PC-3 (cell line): ENCODE data around the gene TLCD2. TPM values are rescaled to one million over a fixed set of nuclear protein-coding genes. Genes with fewer than 3 reads are reported as not detected.
"Not testable (repeated sequence)": the region's sequence is repeated elsewhere in the genome, so short reads cannot be mapped to it uniquely, and the experiment has no call there.

Source experiments
- ATAC-seq: fragments of 200-7000 bp; cut with Tn5 transposase; 2 replicates; pipeline ENCODE4 v1.9.1; 2020; ENCODE audit warnings: mild to moderate bottlenecking, moderate library complexity
- BruUV-seq: library from RNA; stranded (reverse); fragments of 400-500 nt; replicated peaks from 2 replicates; lab custom pipeline; 2021; lab: Mats Ljungman, UMichigan
- CTCF ChIA-PET: fragments of 300-600 bp; sonication (Branson Sonifier 250); formaldehyde crosslinking; loops from one replicate; lab custom pipeline; 2022; ENCODE audit warnings: antibody characterized with exemption; lab: Charles Lee
- POLR2A ChIA-PET: fragments of 300-600 bp; sonication (Branson Sonifier 250); formaldehyde crosslinking; loops from one replicate; lab custom pipeline; 2022; ENCODE audit warnings: antibody characterized with exemption; ENCODE audit not compliant: unreplicated experiment; lab: Charles Lee
- DNase-seq: peaks from one replicate; pipeline ENCODE4 v3.0.0-alpha.2; 2015
- H2AFZ ChIP-seq: fragments of 300-600 bp; sonication (generic); 2 replicates; pipeline ENCODE4 v1.6.0; 2016; ENCODE audit warnings: antibody characterized with exemption, low read length
- H3F3A ChIP-seq: fragments of 300-600 bp; sonication (generic); one replicate; pipeline ENCODE4 v1.6.0; 2017; ENCODE audit warnings: antibody characterized with exemption, low read length, control low read depth, mild to moderate bottlenecking; ENCODE audit not compliant: unreplicated experiment
- H3K27ac ChIP-seq: fragments of 300-600 bp; sonication (generic); 2 replicates; pipeline ENCODE4 v1.5.1; 2016; ENCODE audit warnings: mild to moderate bottlenecking, low read length
- H3K27me3 ChIP-seq: fragments of 300-600 bp; sonication (generic); 2 replicates; pipeline ENCODE4 v1.6.1; 2016; ENCODE audit warnings: low read length, mixed read lengths
- H3K36me3 ChIP-seq: fragments of 300-600 bp; sonication (generic); 2 replicates; pipeline ENCODE4 v1.6.1; 2016; ENCODE audit warnings: low read depth, mixed run types, low read length, mixed read lengths
- H3K4me1 ChIP-seq: fragments of 300-600 bp; sonication (generic); 2 replicates; pipeline ENCODE4 v1.5.1; 2016; ENCODE audit warnings: low read length; ENCODE audit not compliant: insufficient read depth
- H3K4me2 ChIP-seq: fragments of 300-600 bp; sonication (generic); 2 replicates; pipeline ENCODE4 v1.6.0; 2016; ENCODE audit warnings: low read length
- H3K4me3 ChIP-seq: fragments of 300-600 bp; sonication (generic); 2 replicates; pipeline ENCODE4 v1.5.1; 2016; ENCODE audit warnings: mild to moderate bottlenecking, low read length, mixed read lengths
- H3K79me2 ChIP-seq: fragments of 300-600 bp; sonication (generic); 2 replicates; pipeline ENCODE4 v1.6.1; 2017; ENCODE audit warnings: low read length, mixed read lengths
- H3K9ac ChIP-seq: fragments of 300-600 bp; sonication (generic); 2 replicates; pipeline ENCODE4 v1.6.0; 2016; ENCODE audit warnings: mild to moderate bottlenecking, low read length
- H3K9me2 ChIP-seq: fragments of 300-600 bp; sonication (generic); replicated peaks from 2 replicates; pipeline ENCODE4 v1.6.1; 2016; ENCODE audit warnings: mixed run types, low read length, mixed read lengths
- H3K9me3 ChIP-seq: fragments of 300-600 bp; sonication (generic); 2 replicates; pipeline ENCODE4 v1.6.1; 2016; ENCODE audit warnings: low read length, mixed read lengths
- H4K20me1 ChIP-seq: fragments of 300-600 bp; sonication (generic); 2 replicates; pipeline ENCODE4 v1.6.1; 2016; ENCODE audit warnings: low read length, mixed read lengths
- EZH2 ChIP-seq: fragments of 300-600 bp; sonication (generic); IDR thresholded peaks from one replicate; pipeline ENCODE4 v1.6.1; 2017; ENCODE audit warnings: antibody characterized with exemption, mild to moderate bottlenecking, low read length; ENCODE audit not compliant: unreplicated experiment
- EZH2phosphoT487 ChIP-seq: fragments of 300-600 bp; sonication (generic); IDR thresholded peaks from 2 replicates; pipeline ENCODE4 v1.6.1; 2018; ENCODE audit warnings: mild to moderate bottlenecking, antibody characterized with exemption, low read length, borderline replicate concordance
- intact Hi-C: fragments of 100-400 bp; cut with micrococcal nuclease; formaldehyde crosslinking; loops from 2 replicates; pipeline ENCODE4 v1.9.0; 2023
- total RNA-seq: library from RNA; depleted of rRNA; stranded (reverse); fragments of >200 nt; gene quantifications from 2 replicates; pipeline ENCODE4 v1.2.3, GENCODE V29; 2014
- TF ChIP-seq, protein P1 (sequence below): fragments of 300-600 bp; sonication (generic); conservative IDR thresholded peaks from 2 replicates; pipeline ENCODE4 v1.5.1; 2017; ENCODE audit warnings: antibody characterized with exemption, low read depth, mild to moderate bottlenecking, low read length

Gene TLCD2
- total RNA-seq, 1 experiment from 2014 or later, result 0.77 TPM

DNA sequence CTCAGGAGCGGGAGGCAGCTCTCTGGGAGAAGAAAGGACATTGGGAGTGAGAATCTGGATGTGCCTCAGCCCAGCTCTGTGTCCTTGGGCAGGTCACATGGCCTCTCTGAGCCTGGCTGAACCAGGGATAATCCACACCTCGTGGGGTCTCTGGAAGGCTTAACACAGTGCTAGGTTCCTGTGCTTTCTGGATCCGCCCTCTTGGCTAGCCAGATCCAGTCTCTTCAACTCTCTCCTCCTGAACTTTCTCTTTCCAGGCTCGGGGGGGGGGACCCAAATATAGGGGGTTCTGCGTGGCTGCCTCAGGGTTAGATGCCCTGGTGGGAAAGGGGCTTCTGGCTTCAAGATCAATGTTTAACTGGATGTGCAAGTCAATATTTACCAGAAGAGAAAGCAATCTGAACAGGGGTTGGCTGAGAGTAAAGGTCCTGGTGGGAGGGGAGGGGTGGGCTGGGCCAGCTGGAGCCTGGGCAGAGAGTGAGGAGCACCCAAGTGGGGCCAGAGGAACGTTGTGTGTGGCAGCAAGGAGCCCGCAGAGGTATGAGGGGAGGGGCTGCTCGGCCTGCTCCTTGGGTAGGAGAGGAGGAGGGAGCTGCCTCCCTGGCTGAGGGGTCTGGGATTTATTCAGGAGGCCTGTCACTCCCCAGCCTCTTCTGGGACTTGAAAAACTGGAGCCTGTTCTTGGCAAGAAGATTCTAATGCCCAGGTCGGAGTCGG, 32.4 kb upstream of the TLCD2 start, which contains the start of gene SERPINF2:
SERPINF2 (plus strand) TSS at position 501 of the 717 bp plus-strand sequence. CDS start 2,125 bp downstream, outside the sequence.
- Histone ChIP-seq H3K4me2 (no peak within 1 kb of the TSS), H4K20me1 (no peaks in the 10 kb centered on the region), H3K9me3 (no peaks in the 10 kb centered on the region), H3K36me3 (no peaks in the 10 kb centered on the region), H2AFZ (no peak within 1 kb of the TSS), H3F3A (no peaks in the 10 kb centered on the region), H3K9ac (no peak within 1 kb of the TSS), H3K27ac (no peak within 1 kb of the TSS), H3K4me1 (no peaks in the 10 kb centered on the region), H3K79me2 (no peaks in the 10 kb centered on the region), H3K27me3 (no peaks in the 10 kb centered on the region), H3K9me2 (no peaks in the 10 kb centered on the region), H3K4me3 (no peak within 1 kb of the TSS)
- intact Hi-C loops, result no loop called here
- DNase-seq (no peak), ATAC-seq (no peak)
- TF ChIP-seq, protein P1, sequence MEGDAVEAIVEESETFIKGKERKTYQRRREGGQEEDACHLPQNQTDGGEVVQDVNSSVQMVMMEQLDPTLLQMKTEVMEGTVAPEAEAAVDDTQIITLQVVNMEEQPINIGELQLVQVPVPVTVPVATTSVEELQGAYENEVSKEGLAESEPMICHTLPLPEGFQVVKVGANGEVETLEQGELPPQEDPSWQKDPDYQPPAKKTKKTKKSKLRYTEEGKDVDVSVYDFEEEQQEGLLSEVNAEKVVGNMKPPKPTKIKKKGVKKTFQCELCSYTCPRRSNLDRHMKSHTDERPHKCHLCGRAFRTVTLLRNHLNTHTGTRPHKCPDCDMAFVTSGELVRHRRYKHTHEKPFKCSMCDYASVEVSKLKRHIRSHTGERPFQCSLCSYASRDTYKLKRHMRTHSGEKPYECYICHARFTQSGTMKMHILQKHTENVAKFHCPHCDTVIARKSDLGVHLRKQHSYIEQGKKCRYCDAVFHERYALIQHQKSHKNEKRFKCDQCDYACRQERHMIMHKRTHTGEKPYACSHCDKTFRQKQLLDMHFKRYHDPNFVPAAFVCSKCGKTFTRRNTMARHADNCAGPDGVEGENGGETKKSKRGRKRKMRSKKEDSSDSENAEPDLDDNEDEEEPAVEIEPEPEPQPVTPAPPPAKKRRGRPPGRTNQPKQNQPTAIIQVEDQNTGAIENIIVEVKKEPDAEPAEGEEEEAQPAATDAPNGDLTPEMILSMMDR, result no peak
- TF ChIP-seq EZH2, result no peak
- no peak for TF ChIP-seq EZH2phosphoT487
- CTCF ChIA-PET, result no interaction called here
- BruUV-seq, result no TSS peak
- POLR2A ChIA-PET, result no interaction called here

DNA sequence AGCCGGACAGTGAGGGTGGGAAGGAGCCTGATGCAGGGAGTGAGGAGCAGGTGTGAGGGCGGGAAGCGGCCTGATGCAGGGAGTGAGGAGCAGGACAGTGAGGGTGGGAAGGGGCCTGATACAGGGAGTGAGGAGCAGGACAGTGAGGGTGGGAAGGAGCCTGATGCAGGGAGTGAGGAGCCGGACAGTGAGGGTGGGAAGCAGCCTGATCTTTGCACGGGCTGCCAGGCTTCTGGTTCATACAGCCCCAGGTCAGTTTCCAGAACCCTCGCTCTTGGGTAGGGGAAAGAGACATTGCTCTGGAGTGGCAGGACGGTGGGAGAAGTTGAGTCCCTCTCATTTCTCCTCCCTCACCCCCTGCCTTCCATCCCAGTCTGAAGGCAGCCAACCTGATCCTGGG, 31.7 kb upstream of the TLCD2 start:
- H3K4me2 ChIP-seq, H3K27ac ChIP-seq, POLR2A ChIA-PET, H3K9me3 ChIP-seq, H3K79me2 ChIP-seq, DNase-seq, H3K9ac ChIP-seq, H3F3A ChIP-seq, H3K4me3 ChIP-seq, CTCF ChIA-PET, intact Hi-C loops, H2AFZ ChIP-seq, H4K20me1 ChIP-seq, BruUV-seq, H3K36me3 ChIP-seq, H3K4me1 ChIP-seq, H3K27me3 ChIP-seq, H3K9me2 ChIP-seq, ATAC-seq: not testable (repeated sequence)

DNA sequence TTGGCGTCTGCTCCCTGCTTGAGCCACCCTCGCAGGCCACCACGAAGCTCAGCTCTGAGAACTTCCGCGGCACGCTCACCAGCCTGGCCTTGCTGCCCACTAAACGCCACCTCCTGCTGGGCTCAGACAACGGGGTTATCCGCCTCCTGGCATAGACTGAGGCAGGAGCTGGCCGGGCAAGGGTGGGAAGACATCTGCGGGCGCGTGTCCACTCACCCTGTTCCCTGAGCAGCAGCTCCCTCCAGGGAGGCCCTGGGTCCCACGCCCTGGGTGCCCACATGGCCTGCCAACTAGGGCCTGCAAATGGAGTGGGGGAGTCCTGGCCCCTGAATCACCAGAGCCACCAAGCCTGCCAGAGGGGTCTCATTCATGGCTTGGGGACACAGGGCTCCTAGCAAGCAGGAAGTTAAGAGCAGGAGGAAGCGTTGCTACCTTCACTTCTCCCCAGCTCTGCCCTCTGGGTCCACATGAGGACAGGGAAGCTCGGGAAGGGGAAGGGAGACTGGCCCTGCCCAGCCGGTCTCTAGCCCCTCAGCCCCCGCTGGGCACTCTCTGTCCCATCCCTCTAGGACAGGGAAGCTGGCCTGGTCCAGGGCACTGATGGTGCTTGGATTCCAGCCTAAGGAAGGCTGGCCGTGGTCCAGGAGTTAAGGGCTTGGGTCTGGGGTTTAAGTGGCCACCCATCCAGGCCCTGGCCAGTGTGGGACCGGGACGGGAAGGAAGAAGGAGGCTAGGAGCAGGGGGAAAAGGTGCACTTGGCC, 27.5 kb upstream of the TLCD2 start:
- no peak for TF ChIP-seq EZH2phosphoT487
- no peak for TF ChIP-seq EZH2
- TF ChIP-seq, protein P1, result no peak
- Histone ChIP-seq H3K9me3 (no peaks in the 10 kb centered on the region), H3K9ac (no peak overlapping the region), H3K36me3 (no peaks in the 10 kb centered on the region), H4K20me1 (no peaks in the 10 kb centered on the region), H3K4me1 (no peaks in the 10 kb centered on the region), H3K79me2 (no peaks in the 10 kb centered on the region), H3K4me3 (no peak overlapping the region), H3K4me2 (no peak overlapping the region), H2AFZ (no peak overlapping the region), H3F3A (no peaks in the 10 kb centered on the region), H3K27me3 (no peaks in the 10 kb centered on the region), H3K27ac (no peak overlapping the region), H3K9me2 (no peaks in the 10 kb centered on the region)
- intact Hi-C loops, result no loop called here
- POLR2A ChIA-PET, result no interaction called here
- DNase-seq (no peak), ATAC-seq (no peak)
- BruUV-seq, result no TSS peak
- CTCF ChIA-PET, result no interaction called here
